ENCODE results near the gene PIP5K1C.
A peak's percentile ranks its signal among the peaks of the same experiment; 100 is the strongest.

The PIP5K1C gene

DNA sequence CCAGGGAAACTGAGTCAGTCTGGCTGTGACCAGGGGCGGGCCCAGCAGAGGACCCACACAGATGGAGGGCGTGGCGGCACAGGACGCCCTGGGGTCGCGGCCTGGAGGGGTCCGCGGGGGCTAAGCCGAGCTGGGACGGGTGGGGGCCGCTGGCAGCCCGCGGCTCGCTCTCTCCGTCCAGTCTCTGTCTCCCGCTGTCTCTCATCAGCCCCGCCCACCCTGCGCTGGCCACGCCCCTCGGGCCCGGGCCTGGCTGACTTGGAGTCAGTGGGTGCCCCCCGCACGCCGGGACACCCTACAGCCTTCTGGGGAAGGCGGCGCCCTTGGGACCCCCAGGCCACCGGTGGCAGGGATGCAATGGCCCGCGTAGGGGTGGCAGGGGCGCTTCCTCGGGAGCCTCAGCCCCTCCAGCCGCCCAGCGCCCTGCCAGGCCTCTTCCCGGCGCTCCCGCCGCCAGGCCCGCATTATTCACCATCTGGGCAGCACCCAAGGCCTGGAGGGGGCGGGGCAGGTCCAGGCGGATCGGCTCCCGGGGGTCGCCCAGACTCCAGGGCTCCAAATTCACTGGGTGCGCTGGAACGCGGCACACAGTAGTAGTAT, 93.5 kb downstream of the PIP5K1C start, which contains the start of gene TBXA2R:
TSS of gene TBXA2R (minus strand) at position 186 of the 600 bp plus-strand sequence. CDS start 6,241 bp downstream, outside the sequence.
- no peak for TF ChIP-seq CTCF (conservative IDR thresholded peaks at IDR 0.05; ENCODE audit: low read depth, low read length)
- no peak for DNase-seq (ENCODE audit: low read depth)
- H3K4me3 ChIP-seq (ENCODE audit: low read length): peak within 1 kb of the TSS; percentile 44

DNA sequence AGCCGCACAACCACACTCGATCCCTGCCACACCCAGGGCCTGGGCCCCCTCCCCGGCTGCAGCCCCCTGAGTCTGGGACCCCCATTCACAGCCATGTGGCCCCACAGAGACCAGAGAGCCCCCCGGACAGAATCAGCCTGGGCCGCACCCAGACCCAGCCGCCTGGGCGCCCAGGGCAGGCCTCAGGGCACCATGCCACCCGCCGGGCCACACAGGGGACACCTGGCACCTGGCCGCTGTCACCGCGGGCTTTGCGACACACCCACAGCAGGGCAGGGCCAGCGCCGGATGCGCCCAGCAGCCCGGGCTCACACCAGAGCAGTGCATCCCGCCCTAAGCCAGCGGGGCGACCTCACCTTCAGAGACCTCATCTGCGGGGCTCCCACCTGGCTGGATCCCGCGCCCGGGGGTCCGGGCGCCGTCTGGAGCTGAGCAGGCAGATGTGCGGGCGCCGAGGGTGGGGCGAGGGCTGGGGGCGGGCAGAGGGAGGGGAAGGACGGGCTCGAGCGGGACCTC, 94.0 kb downstream of the PIP5K1C start:
- H3K4me3 ChIP-seq (ENCODE audit: low read length): peak overlapping the region; percentile 44
- DNase-seq (ENCODE audit: low read depth): no peak
- TF ChIP-seq CTCF (conservative IDR thresholded peaks at IDR 0.05; ENCODE audit: low read depth, low read length): no peak

DNA sequence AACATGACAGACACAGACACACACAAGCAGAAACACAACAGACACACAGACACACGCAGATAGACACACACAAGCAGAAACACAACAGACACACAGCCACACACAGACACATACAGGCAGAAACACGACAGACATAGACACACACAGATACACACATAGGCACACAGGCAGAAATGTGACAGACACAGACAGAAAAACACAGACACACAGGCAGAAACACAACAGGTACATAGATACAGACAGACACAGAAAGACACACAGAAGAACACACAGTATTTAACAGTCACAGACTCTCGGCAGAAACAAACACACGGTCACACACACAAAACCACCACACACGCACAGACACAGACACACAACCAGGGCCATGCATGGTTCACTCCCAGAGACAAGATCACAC, 94.5 kb downstream of the PIP5K1C start:
- TF ChIP-seq CTCF (conservative IDR thresholded peaks at IDR 0.05; ENCODE audit: low read depth, low read length): no peak
- no peak for DNase-seq (ENCODE audit: low read depth)
- no peak overlapping the region for H3K4me3 ChIP-seq (ENCODE audit: low read length)

DNA sequence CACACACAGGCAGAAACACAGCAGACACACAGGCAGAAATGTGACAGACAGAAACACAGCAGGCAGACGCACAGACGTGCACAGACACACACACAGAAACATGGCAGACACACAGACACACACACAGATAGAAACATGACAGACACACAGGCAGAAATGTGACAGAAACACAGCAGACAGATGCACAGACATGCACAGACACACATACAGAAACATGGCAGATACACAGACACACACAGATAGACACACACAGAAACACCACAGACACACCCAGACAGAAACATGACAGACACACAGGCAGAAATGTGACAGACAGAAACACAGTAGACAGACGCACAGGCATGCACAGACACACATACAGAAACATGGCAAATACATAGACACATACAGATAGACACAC, 94.9 kb downstream of the PIP5K1C start:
- H3K4me3 ChIP-seq (ENCODE audit: low read length): no peak overlapping the region
- TF ChIP-seq CTCF (conservative IDR thresholded peaks at IDR 0.05; ENCODE audit: low read depth, low read length): no peak
- DNase-seq (ENCODE audit: low read depth): no peak

DNA sequence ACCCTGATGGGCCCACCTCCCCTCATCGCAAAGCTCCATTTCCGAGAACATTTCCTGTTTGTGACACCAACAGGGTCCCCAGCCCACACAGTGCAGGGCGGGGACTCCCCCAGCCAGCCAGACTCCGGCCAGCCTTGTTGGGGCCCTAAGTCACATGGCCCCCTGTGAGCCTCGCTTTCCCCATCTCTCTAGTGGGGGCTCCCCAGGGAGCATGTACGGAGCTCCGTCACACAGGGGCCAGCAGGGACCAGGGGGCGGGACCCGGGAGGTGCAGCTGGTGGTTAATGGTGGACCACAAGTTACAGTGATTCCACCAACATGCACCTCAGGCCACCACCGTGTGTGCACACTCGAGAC, 95.3 kb downstream of the PIP5K1C start:
- no peak overlapping the region for H3K4me3 ChIP-seq (ENCODE audit: low read length)
- DNase-seq (ENCODE audit: low read depth): no peak
- TF ChIP-seq CTCF (conservative IDR thresholded peaks at IDR 0.05; ENCODE audit: low read depth, low read length): no peak

DNA sequence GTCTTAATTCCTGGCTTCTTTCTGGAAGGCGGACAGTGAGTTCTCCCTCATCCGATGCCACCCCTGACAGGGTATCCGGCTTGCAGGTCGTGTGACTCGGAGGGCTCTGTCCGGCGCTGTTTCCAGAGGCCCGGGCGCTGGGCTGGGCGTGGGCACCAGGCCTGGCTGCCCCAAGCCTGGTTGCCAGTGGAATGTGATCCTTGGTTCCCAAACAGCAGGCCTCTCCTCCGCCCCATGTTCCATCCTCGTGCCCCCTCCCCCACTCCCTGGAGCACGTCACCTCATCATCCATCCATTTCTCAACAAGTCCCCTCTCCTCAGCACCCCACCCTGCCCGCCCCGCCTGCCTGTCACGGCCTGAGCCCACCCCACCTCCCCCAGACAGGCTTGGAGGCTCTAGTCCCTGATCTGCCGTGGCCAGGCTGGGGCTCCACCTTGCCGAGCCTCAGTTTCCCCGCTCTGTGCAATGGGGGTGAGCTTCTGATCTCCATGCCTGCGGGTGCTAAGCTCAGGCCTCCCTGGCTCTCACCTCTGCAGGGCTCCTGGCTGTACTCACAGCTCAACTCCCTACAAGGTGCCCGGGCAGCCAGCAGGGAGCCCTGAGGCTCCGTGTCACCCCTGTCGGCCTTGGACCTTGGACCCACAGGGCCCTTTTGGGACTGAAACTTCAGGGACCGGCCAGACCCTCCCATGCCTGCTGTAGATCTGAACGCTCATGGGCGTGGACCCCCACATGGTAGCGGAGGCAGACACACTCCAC, 95.9 kb downstream of the PIP5K1C start:
- no peak overlapping the region for H3K4me3 ChIP-seq (ENCODE audit: low read length)
- DNase-seq (ENCODE audit: low read depth): no peak
- no peak for TF ChIP-seq CTCF (conservative IDR thresholded peaks at IDR 0.05; ENCODE audit: low read depth, low read length)

Data from retinal pigment epithelial cell (primary cell).